GM21360 (cell line): ENCODE measurements around the gene SLC35E4.
"Not testable (repeated sequence)": the region's sequence is repeated elsewhere in the genome, so short reads cannot be mapped to it uniquely, and the experiment has no call there.

Experiments used
- ATAC-seq: cut with Tn5 transposase; IDR thresholded peaks from one replicate; pipeline ENCODE4 v1.9.1; 2021; ENCODE audit warnings: mild to moderate bottlenecking, moderate library complexity; ENCODE audit not compliant: unreplicated experiment

Gene SLC35E4

DNA sequence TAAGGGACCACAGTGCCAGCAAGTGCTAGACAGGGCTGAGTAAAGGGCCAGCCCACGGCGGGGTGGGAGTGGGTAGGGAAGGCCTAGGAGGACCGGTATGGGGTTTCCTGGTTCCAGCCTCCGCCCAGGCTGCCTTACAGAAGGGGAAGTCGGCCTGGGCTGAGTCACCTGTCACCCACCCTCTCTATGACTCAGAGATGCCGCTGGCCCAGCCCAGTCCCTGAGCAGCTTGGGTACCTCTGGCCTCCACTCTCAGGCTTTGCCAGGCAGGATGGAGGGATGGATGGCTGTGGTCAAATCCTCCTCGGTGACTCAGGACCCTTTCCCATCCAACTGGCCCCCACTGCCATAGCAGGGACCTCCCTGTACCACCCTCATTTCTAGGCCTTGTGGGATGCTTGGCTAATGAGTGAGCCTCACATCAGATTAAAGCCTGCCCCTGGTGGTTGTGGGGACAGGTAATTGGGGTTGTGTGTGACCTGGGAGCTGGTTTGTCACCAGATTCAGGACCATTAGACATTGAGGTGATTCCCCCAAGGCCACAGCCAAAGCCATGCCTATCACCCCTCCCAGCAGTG lies 13.9 kb downstream of the SLC35E4 start:
- ATAC-seq = no peak

DNA sequence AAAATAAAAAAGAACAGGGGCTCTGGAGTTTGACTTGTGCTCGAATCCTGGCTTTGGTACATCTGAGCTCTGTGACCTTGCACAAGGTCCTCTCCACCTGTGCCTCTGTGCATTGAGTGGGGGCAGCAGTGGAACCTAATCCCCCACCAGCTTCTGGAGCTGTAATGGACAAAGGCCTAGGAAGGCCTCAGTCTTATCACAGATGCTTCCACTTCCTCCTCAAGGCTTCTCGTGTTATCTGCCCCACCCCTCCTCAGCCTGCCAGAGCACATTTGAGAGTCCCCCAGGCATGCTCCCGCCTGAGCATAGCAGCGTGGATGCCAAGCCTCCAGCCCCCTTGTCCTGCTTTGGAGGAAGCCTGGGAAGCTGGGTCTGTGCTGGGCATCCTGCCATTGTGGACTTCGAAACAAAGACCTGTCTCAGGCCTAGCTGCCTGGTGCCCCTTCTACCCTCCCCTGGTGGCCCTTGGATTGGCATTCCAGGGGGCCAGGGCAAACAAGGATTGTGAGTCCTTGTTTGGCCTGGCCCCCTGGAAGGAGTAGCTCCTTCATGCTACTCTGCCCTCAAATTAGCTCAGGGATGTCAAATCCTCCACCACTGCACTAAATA lies 15.0 kb downstream of the SLC35E4 start:
- ATAC-seq = no peak

DNA sequence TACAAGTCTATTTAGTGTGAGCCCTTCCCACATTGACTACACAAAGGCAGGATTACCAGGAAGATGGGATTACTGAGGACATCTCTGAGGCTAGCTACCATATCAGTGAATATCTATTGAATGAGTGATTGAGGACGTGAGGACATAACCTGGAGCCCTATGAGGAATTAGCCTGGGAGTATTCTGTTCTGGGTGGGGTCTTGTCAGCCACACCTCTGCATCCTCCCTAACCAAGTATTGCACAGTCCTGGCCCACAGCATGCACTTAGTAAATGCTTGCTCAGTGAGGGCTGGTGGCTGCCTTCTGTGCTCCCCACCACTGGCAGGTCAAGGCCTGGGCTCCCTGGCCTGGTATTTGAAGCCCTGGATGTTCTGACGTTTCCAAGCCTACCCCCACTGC lies 17.3 kb downstream of the SLC35E4 start:
- ATAC-seq = no peak

DNA sequence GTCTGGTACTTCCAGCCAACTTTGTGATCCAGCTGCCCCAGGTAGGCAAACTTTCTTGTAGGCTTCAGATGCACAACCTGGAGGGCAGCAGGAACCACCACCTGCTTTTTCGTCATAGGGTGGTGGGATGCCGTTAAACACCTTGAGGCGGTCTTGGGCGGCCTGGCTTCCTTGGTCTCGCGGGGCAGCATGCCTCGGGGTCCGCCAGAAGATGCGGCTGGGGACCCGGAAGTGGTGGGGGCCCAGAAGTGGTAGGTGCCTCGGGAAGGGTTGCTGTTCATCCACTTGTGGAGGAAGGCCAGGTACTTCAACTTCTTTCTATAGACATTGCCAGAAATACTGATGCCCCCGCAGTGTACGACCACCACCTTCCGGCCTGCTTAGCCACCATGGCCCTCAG lies 18.8 kb downstream of the SLC35E4 start:
- no peak for ATAC-seq

DNA sequence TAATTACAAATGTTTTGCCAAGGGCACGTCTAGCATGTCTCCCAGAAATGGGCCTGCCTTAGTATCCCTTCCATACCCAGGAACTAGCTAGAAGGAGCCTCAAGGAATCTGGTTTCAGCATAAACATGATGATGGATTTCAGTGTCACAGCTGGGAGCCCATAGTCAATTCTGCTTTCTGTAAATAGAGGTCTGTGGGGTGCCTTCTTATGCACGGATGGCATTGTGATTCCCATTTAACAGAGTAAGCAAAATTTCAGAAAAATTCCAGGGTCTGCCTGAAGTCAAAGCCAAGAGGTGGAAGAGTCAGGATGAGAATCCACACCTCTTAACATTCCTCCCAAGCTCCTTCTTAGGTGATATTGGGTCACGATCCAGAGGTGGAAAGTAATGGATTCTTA lies 20.0 kb downstream of the SLC35E4 start:
- no peak for ATAC-seq

DNA sequence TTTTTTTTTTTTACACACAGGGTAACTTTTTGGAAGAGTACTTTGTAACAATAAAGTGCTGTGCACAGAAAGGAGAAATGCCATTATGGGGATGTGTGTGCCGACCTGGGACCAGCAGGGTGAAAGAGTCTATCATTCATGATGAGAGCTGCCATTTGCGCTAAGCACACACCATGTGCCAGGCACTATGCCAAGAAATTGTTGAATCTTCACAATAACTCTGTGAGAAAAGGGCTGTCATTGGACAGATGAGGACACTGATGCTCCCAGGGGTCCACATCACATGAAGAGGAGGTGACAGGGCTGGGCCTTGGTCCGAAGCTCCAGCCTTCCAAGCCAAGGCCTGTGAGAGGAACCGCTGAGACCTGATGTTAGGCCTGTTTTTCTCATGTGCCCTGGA lies 26.5 kb downstream of the SLC35E4 start:
- ATAC-seq = no peak

DNA sequence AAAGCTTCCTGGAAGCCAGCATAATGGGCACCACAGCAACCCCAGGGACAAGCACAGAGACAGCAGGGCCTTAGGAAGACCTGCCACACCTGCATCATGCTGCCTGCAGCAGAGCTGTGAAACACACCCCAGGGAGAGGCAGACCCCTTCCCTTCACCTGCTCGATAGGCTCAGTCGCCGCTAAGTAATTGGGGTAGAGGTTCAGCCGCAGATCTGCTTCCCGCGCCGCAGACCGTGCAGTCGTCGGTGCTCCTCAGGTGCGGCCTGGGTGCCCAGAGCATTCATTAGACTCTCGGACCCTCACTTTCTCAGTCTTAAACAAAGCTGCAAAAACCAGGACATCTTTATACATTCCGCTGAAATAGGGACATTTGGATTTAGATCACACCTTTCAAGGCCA lies 29.2 kb downstream of the SLC35E4 start:
- ATAC-seq = no peak

DNA sequence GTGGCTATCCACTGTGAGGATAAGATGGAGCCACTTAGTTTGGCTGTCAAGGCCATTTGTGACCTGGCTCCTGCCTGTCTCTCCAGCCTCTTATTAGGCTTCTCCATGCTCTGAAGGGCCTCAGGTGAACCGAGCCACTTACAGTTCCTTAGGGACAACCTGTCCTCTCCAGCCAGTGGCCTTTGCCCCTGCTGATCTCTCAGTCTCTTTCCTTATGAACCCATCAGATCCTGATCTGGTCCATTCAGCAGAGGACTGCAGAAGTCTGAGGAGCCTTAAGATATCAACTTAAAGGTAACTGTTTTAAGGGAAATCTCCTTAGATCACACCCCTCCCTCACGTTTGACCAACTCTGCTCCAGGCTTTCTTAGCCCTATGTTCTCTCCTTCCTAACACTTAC lies 29.7 kb downstream of the SLC35E4 start:
- ATAC-seq = no peak

DNA sequence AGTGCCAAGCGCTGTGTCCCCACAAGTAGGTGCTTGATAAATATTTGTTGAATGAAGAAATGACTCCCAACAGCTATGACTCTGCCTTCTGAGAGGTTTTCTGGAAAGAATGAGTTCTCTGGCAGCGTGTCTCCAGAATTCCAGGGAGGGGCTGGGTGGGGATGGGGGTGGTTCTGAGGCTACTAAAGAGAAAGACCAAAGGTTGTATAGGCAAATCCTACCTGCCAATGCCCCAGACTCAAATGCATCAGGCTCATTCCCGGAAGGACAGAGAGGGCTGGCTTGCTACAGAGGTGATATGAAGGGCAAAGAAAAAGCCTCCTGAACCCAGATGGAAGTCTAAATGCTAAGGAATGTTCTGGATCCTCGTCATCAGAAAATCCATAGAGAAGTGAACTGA lies 30.2 kb downstream of the SLC35E4 start:
- ATAC-seq = no peak

DNA sequence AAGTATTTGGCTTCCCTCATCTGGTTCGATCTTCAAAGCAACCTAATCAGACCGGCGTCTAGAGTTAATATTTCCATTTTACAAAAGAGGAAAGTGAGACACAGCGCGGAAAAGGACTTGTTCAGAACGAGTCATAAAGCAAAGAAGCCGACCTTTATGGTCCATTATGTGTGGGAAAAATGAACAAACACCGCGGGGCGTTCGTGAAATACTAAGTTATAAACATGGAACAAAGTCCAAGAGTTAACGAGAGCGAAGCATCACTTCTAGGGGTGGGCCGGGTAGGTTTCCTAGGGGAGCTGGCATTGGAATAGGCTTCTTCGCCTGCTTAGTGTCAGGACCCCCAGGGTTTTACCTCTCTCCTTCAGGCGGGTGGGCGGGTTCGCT lies 31.5 kb downstream of the SLC35E4 start:
- ATAC-seq = no peak

DNA sequence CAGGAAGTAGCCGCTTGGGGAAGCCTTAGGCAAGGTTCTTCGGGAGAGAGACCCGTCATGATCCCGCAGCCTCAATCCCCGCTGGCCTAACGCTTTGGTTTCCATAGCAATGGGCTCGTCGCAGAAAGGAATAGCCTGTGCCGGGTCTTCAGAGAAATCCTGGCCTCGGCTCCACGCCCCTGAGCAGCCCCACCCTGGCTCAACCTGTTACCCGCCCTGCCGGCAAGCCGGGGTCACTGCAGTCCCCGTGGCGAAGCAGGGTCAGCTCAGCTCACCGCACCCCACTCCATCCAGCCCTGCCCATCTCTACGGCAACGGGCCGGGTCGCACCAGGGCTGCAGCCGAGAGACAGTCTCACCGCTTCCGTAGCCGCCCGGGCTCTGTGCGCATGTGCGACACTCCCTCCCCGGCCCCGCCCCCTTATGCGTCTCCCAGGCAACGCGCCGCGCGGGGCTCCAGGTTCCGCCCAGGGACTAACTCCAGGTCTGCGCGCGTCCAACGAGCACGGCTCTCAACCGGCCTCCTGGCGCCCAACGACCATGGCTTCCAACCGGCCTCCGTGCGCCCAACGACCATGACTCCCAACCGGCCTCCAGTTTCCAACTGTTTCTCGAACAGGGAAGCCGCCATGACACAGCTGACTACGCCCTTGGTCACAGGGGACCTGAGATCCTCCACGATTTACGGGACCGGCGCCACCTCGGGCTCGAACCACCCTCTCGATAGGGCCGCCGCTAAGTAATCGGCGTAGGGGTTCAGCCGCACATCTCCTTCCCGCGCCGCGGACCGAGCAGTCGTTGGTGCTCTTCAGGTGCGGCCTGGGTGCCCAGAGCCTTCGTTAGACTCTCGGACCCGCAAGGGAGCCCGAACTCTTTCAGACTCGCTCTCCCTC lies 32.2 kb downstream of the SLC35E4 start, which contains the start of gene DUSP18:
Gene DUSP18 (minus strand): TSS at position 382 of the 892 bp plus-strand sequence. CDS start 3,872 bp downstream, outside the sequence.
- peak; percentile 85 for ATAC-seq

DNA sequence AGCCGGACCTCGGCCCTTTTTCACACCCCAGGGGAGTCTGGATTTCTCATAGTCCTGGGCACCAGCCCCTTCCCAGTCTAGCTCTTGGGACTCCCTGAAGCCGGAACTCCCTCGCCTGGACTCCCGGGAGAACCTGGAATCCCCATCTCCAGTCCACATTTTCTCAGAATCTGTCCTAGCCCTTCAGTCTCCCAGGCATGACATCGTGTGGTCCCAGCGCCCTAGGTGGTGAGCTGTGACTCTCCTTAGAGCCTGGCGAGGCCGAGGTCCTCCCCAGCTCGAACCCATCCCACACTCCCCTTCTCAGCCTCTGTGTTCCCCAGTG lies 32.8 kb downstream of the SLC35E4 start:
- no peak for ATAC-seq

DNA sequence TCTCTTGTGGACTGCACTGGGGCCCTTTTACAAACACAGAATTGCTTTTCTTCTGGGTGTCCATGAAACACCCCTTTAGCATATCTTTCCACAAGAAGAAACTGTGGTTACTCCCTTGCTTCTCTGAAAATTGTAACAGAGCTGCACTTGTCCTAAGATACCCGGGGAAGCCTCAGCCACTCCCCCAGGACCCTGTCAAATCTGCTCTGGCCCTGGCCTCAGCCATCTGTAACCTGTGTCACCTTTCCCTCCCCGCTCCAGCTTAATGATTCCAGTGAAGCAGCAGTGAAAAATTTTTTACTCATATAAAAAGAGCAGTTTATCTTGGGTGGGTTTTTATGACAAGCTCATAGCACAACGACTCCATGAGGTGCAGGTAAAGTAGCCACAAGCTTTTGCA lies 35.5 kb downstream of the SLC35E4 start:
- ATAC-seq = no peak

DNA sequence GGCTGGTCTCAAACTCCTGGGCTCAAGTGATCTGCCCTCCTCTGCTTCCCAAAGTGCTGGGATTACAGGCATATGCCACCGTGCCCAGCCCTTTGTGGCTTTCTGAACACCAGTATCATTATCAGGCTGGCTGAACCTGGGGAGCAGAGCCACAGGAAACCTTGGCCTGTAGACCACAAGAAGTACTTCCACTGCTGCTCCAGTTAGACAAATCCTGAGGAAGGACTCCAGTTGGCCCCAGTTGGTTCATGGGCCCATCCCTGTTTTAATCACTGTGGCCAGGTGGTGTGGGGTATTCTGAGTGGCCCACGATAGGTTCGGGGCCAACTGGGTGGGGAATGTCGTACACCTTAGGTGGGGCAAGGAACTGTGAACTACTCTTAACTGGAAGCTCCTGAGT lies 37.6 kb downstream of the SLC35E4 start:
- ATAC-seq = no peak

DNA sequence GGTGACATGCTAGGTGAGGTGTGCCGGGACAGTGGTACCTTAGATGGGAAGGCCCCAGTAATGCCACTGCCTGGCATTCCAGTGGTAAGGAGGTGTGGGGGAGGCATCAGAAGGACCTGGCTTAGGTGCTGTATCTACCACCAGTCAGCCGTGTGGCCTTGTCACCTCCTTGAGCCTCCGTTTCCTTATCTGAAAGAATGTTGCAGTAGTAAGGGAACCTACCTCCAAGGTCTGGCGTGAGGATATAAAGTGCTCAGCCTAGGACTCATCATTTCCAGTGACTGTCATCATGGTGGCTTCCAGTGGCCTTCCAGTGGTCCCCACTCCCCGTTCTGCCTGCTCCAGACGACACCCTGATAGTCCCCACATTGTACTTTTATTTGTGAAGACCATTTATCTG lies 38.9 kb downstream of the SLC35E4 start:
- no peak for ATAC-seq

DNA sequence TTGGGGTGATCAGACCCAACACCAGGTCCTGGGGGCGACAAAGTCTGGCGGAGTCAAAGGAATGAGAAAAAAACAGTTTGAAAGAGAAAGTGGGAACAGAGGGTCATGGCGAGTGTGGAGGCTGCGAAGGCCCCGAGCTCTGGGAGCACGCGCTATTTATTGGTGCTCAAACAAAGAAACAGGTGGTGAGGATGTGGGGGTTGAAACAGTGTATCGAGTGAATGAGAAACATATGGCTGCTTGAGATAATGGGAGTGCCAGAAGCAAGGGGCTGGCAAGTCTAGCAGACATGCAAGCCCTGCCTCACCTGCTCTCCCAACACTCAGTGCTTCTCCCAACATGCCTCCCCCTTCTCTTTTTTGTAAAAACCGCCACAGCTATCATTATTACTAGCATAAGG lies 39.9 kb downstream of the SLC35E4 start:
- no peak for ATAC-seq

DNA sequence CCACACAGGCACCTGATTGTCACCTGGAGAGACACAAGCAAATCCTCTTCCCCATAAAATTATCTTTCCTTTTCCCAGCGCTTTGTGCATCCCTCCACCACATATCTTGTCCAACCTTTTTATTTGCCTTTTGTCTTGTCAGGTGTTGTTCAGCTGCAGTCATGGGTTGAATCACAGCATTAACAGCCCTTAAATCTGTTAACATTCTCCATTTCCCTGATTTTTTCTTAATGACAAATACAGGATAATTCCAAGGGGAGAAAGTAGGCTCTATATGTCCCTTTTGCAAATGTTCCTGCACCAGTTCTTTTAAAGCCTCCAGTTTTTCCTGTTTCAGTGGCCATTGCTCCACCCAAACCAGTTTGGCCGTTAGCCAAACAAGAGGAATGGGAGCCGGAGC lies 41.0 kb downstream of the SLC35E4 start:
- ATAC-seq = not testable (repeated sequence)

DNA sequence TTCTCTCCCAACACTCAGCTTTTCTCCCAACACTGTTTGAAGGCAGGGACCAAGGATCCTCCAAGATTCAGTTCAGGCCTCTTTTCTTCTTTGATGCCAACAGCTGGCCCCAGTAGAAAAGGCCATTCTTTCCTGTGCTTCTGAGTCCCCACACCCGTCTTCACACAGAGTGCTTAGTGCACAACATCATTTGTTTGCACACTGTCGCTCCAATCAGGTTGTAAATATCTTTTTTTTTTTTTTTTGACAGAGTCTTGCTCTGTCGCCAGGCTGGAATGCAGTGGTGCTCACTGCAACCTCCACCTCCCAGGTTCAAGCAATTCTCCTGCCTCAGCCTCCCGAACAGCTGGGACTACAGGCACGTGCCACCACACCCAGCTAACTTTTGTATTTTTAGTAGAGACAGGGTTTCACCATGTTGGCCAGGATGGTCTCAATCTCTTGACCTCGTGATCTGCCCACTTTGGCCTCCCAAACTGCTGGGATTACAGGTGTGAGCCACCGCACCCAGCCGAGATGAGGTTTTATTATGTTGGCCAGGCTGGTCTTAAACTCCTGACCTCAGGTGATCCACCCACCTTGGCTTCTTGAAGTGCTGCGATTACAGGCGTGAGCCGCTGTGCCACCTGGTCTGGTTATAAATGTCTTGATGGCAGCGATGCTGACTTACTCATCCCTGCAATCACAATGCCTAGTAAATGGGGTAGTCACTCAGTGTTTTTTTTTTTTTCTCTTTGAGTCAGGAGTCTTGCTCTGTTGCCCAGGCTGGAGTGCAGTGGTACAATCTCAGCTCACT lies 44.5 kb downstream of the SLC35E4 start:
- ATAC-seq = not testable (repeated sequence)

DNA sequence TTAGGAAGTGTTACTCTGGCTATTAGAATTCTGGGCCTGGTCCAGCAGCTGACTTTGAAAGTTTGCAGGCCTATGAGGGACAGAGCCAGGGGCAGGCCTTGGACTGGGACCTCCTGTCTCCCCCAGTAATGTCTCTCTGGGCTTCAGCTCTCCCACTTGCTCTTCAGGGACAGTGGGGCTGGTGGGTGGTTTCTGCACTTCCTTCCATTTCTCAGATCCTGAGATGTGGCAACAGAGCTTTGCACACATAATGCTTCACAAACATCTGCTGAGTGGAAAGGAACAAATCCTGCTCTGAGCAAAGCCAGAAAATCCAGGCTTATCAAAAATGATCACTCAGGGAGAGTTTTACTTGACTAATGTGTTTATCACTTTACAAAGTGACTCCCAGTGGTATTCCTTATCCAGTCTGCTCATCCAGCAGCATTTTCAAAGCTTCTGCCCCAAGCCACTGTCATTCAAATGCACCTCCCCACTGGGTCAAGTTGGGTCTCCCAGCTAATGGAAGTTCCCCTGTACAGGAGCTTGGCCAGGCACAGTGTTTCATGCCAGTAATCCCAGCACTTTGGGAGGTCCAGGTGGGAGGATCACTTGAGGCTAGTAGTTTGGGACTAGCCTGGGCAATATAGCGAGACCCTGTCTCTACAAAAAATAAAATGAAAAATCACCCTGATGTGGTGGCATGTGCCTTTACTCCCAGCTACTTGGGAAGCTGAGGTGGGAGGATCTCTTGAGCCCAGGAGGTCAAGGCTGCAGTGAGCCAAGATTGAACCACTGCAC lies 45.6 kb downstream of the SLC35E4 start:
- no peak for ATAC-seq

DNA sequence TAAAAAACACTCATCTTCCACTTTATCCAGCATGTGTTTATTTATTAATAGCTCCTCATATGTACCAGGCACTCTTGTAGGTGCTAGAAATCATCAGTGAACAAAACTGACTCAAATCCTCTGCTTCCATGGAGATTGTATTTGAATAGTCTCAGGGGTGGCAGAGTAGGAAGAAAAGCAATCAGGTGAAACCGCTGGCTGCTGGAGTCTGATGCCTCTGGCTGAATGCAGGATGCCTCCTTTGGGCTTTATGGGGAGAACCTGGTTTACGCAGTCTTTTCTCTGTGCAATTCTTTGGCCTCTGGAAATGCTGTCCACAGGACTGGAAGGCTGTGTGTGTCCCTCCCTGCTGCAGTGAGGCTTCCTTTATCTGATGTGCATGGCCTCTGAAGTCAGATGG lies 46.2 kb downstream of the SLC35E4 start:
- ATAC-seq = no peak

DNA sequence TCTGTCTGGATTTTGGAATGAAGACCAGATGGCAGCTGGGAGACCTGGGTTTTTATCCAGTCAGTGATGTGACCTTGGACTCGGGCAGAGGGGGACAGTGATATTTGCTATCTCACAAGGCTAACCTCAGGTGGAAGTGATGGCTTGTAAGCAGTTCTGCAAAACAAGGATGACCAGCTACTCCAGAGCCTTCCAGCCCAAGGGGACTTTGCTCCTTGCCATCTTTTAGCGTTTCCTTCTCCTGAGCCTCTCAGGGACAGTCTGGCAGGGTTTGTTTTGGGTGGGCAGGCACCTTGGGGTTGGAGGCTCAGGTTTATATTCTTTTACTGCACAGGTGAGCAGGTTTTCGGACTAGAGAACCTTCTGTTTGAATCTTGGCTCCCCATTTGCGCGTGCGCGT lies 49.6 kb downstream of the SLC35E4 start:
- ATAC-seq = no peak
